ENCODE measurements around the gene LRWD1.

LRWD1 gene

GRCh38 chr7:102434039-102434486 is 30.7 kb upstream of the LRWD1 start:
- DNase-seq = no peak
- peak overlapping the region; percentile 76 for H3K4me3 ChIP-seq (ENCODE audit: low read depth, low read length)
- H3K36me3 ChIP-seq = peaks cover 18% of the 10 kb centered on the region
- no peaks in the 10 kb centered on the region for H3K27me3 ChIP-seq (ENCODE audit: insufficient read depth, low read depth, severe bottlenecking)
- no peaks in the 10 kb centered on the region for H3K9me3 ChIP-seq (ENCODE audit: severe bottlenecking)
- TF ChIP-seq CTCF (IDR thresholded peaks at IDR 0.05; ENCODE audit: low read depth, low read length) = no peak
- peak overlapping the region; percentile 91 for H3K27ac ChIP-seq

GRCh38 chr7:102436118-102436517 is 28.7 kb upstream of the LRWD1 start:
- DNase-seq = no peak
- H3K27ac ChIP-seq = no peak overlapping the region; the same call in 1 of the 2 replicates
- TF ChIP-seq CTCF (IDR thresholded peaks at IDR 0.05; ENCODE audit: low read depth, low read length) = no peak
- H3K27me3 ChIP-seq (ENCODE audit: insufficient read depth, low read depth, severe bottlenecking) = no peaks in the 10 kb centered on the region
- H3K36me3 ChIP-seq = peaks cover 36% of the 10 kb centered on the region
- H3K4me3 ChIP-seq (ENCODE audit: low read depth, low read length) = no peak overlapping the region
- no peaks in the 10 kb centered on the region for H3K9me3 ChIP-seq (ENCODE audit: severe bottlenecking)

GRCh38 chr7:102439963-102440795 is 24.6 kb upstream of the LRWD1 start:
- no peak for DNase-seq
- H3K9me3 ChIP-seq (ENCODE audit: severe bottlenecking) = no peaks in the 10 kb centered on the region
- H3K27ac ChIP-seq = peak overlapping the region; percentile 79
- no peaks in the 10 kb centered on the region for H3K27me3 ChIP-seq (ENCODE audit: insufficient read depth, low read depth, severe bottlenecking)
- H3K4me3 ChIP-seq (ENCODE audit: low read depth, low read length) = no peak overlapping the region
- no peak for TF ChIP-seq CTCF (IDR thresholded peaks at IDR 0.05; ENCODE audit: low read depth, low read length)
- H3K36me3 ChIP-seq = peaks cover 59% of the 10 kb centered on the region

GRCh38 chr7:102444961-102445673 is 19.7 kb upstream of the LRWD1 start:
- Histone ChIP-seq H3K27ac (peak overlapping the region; percentile 31; the same call in 1 of the 2 replicates), H3K36me3 (peaks cover 66% of the 10 kb centered on the region), H3K27me3 (ENCODE audit: insufficient read depth, low read depth, severe bottlenecking) (no peaks in the 10 kb centered on the region), H3K4me3 (ENCODE audit: low read depth, low read length) (no peak overlapping the region), H3K9me3 (ENCODE audit: severe bottlenecking) (no peaks in the 10 kb centered on the region)
- DNase-seq = no peak
- no peak for TF ChIP-seq CTCF (IDR thresholded peaks at IDR 0.05; ENCODE audit: low read depth, low read length)

GRCh38 chr7:102445674-102446071 is 19.1 kb upstream of the LRWD1 start:
- H3K27ac ChIP-seq = no peak overlapping the region
- no peak overlapping the region for H3K4me3 ChIP-seq (ENCODE audit: low read depth, low read length)
- peaks cover 60% of the 10 kb centered on the region for H3K36me3 ChIP-seq
- TF ChIP-seq CTCF (IDR thresholded peaks at IDR 0.05; ENCODE audit: low read depth, low read length) = no peak
- H3K27me3 ChIP-seq (ENCODE audit: insufficient read depth, low read depth, severe bottlenecking) = no peaks in the 10 kb centered on the region
- H3K9me3 ChIP-seq (ENCODE audit: severe bottlenecking) = no peaks in the 10 kb centered on the region
- no peak for DNase-seq
